AG04449 (cell line): ENCODE measurements around the gene RIOK3.
"Not testable (repeated sequence)": the region's sequence is repeated elsewhere in the genome, so short reads cannot be mapped to it uniquely, and the experiment has no call there.

Experiments used
- CTCF ChIA-PET: fragments of 350-600 bp; formaldehyde crosslinking; extraction: SDS; loops from one replicate; lab custom pipeline; 2021; ENCODE audit warnings: antibody characterized with exemption; lab: Yijun Ruan, JAX
- POLR2A ChIA-PET: fragments of 400-600, 350-600 bp; formaldehyde crosslinking; extraction: SDS; loops from one replicate; lab custom pipeline; 2020; ENCODE audit warnings: antibody characterized with exemption, inconsistent platforms; lab: Yijun Ruan, JAX
- DNase-seq: peaks from one replicate; pipeline ENCODE4 v3.0.0-alpha.2; 2010; ENCODE audit warnings: low read depth, low spot score
- H3K4me3 ChIP-seq: 2 replicates; pipeline ENCODE4 v1.5.1; 2011; ENCODE audit warnings: low read depth, mild to moderate bottlenecking, control low read depth, low read length
- CTCF ChIP-seq: IDR thresholded peaks from one replicate; pipeline ENCODE4 v1.5.1; 2011; ENCODE audit warnings: mild to moderate bottlenecking, moderate library complexity, low read length, control low read depth, inconsistent platforms; ENCODE audit not compliant: insufficient read depth; ENCODE audit errors: missing control alignments

The RIOK3 gene

DNA sequence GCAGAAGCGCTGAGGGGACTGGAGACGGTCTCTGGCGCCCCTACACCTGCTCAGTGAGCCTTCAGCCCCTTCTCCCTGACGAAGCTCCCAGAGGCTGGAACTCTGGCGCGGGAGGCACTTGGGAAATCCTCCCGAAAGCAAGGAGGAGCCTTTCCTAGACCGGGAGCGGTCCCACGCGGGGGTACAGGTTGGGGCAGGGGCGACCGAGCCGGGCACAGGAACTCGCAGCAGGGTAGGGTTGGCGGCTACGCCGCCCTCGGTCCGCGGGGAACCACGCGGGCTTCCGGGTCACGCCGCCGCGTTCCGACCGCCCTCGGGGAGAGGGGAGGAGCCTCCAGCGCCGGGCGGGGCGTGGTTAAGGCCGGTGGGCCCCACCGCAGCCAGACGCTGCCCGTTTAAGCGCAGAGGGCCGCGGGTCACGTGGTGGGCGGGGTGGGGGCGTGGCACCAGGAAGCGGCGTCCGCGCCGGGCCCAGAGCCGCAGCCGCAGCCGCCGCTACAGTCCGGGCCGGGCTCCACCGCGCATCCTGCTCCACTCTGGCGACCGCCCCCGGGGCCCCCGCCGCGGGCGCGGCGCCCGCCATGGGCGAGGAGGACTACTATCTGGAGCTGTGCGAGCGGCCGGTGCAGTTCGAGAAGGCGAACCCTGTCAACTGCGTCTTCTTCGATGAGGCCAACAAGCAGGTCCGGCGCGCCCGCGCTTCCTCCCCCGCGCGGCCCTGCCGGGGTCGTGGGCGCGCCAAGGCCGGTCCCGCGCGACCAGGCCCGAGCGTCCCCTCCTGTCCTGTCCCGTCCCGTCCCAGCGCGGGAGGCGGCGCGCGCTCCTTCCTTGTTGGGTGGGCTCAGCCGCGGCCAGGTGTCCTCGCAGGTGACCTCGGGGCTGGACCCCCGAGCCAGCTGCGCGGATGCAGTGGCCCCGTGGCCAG lies 50.2 kb downstream of the RIOK3 start, which contains the start of gene RMC1:
Gene RMC1 (plus strand): TSS at position 474 of the 925 bp plus-strand sequence. CDS start 108 bp downstream, at position 582.
- ChIA-PET POLR2A (no interaction called here), CTCF (interaction anchor here (1.7 to 2.6 kb wide), 3 partner anchors 15 to 200 kb away, joined by 6 to 14 read pairs (median 7); no protein-coding TSS in a partner anchor)
- peak within 1 kb of the TSS; percentile 83 for H3K4me3 ChIP-seq

GRCh38 chr18:23503963-23504344 lies 50.9 kb downstream of the RIOK3 start:
- peak overlapping the region; percentile 83 for H3K4me3 ChIP-seq
- TF ChIP-seq CTCF: no peak
- DNase-seq: no peak
- CTCF ChIA-PET: interaction anchor here (0.6 to 1.7 kb wide), 3 partner anchors 10 to 473 kb away, joined by 3 to 6 read pairs (median 3); no protein-coding TSS in a partner anchor
- POLR2A ChIA-PET: no interaction called here

More for the DNA sequence above, 50.2 kb downstream of the RIOK3 start, which contains the start of gene RMC1:
- TF ChIP-seq CTCF: no peak
- DNase-seq: peak; percentile 45

- TF ChIP-seq CTCF: no peak
- DNase-seq: no peak
- ChIA-PET CTCF (interaction anchor here (0.6 to 4.6 kb wide), 12 partner anchors 10 to 473 kb away, joined by 3 to 51 read pairs (median 3); no protein-coding TSS in a partner anchor), POLR2A (no interaction called here)
- peak overlapping the region; percentile 83 for H3K4me3 ChIP-seq
Observed at GRCh38 chr18:23504720-23505119, 51.6 kb downstream of the RIOK3 start.

- POLR2A ChIA-PET: no interaction called here
- no peak overlapping the region for H3K4me3 ChIP-seq
- CTCF ChIA-PET: interaction anchor here (1.0 to 4.6 kb wide), 4 partner anchors 9 to 196 kb away, joined by 3 to 51 read pairs (median 4); no protein-coding TSS in a partner anchor
- TF ChIP-seq CTCF: no peak
- no peak for DNase-seq
Observed at GRCh38 chr18:23506393-23506792, 53.3 kb downstream of the RIOK3 start.

GRCh38 chr18:23510923-23511322 lies 57.8 kb downstream of the RIOK3 start:
- DNase-seq, H3K4me3 ChIP-seq, POLR2A ChIA-PET: not testable (repeated sequence)
- CTCF ChIA-PET: interaction anchor here (0.6 to 1.7 kb wide), 5 partner anchors 12 to 285 kb away, joined by 3 to 8 read pairs (median 3); no protein-coding TSS in a partner anchor

DNA sequence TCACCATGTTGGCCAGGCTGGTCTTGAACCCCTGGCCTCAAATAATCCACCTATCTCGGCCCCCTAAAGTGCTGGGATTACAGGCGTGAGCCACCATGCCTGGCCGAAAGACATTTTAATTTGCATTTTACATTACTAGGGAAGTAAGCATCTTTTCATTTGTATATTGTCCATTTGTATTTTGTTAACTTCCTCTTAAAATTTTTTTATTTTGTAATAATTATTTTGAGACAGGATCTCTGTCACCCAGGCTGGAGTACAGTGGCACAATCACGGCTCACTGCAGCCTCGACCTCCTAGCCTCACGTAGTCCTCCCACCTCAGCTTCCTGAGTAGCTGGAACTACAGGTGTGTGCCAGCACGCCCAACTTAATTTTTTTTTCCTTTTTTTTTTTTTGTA lies 59.1 kb downstream of the RIOK3 start:
- POLR2A ChIA-PET, DNase-seq, H3K4me3 ChIP-seq: not testable (repeated sequence)
- CTCF ChIA-PET: interaction anchor here (1.0 to 1.5 kb wide), 2 partner anchors 54 to 75 kb away, joined by 3 to 4 read pairs; no protein-coding TSS in a partner anchor

DNA sequence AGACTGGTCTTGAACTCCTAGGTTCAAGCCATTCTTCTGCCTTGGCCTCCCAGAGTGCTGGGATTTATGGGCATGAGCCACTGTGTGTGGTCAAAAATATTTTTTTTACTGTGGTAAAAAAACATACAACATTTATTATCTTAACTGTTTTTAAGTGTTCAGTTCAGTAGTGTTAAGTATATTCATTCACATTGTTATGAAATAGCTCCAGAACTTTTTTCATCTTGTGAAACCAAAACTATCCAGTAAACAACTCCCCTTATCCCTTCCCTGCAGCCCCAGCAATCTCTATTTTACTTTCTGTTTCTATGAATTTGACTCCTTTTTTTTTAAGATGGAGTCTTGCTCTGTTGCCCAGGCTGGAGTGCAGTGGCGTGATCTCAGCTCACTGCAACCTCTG lies 59.6 kb downstream of the RIOK3 start:
- CTCF ChIA-PET: interaction anchor here (1.0 to 1.5 kb wide), 2 partner anchors 54 to 75 kb away, joined by 3 to 4 read pairs; no protein-coding TSS in a partner anchor
- POLR2A ChIA-PET: no interaction called here
- no peak overlapping the region for H3K4me3 ChIP-seq
- DNase-seq: no peak
- TF ChIP-seq CTCF: no peak
